GM12874 (cell line): ENCODE data around the gene GAB1.

Source experiments
- CTCF ChIP-seq: IDR thresholded peaks from 2 replicates; pipeline ENCODE4 v1.5.1; 2011; ENCODE audit warnings: low read depth, mild to moderate bottlenecking, control low read depth, low read length, moderate library complexity; ENCODE audit not compliant: insufficient read depth

GAB1 gene

GRCh38 chr4:143437937-143438336, 101.3 kb downstream of the GAB1 start:
- no peak for TF ChIP-seq CTCF

DNA sequence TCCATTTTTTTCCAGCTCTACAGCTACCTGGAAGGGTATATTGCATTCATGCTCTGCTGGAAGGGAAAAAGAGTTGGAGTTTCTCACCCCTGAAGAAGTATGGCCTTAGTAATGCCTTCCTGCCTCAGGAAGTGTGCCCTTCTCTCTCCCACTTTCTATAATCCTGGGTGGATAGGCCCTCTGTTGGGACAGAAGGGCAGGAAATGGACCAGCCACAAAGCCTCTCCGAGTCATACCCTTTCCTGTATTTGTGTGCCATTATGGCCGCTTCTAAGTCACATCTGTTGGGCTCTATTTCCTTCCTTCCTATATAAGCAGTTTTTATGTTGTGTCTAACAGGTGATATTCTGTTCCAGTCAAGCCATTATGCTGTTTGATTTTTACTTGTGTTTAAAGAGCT, 102.0 kb downstream of the GAB1 start:
- TF ChIP-seq CTCF = no peak

GRCh38 chr4:143441109-143441508, 104.4 kb downstream of the GAB1 start:
- TF ChIP-seq CTCF = no peak

DNA sequence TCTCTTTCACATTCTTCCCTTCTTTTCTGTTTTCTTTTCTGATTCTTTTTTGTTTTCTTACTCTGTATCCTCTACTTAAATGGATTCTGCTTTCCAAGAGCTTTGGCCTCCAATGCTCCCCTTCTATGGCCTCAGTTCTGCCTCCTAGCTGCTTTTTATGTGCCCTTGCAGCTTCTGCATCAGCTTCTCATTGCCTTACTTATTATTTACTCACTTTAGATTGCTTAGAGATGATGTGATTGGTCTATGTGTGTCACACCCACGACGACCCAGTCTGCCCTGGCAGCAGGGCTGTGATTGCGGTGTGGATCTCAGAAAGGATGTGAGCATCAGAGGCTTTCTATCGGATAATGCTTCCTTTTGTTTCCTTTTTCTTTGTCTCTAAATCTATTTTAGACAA, 105.0 kb downstream of the GAB1 start:
- no peak for TF ChIP-seq CTCF

DNA sequence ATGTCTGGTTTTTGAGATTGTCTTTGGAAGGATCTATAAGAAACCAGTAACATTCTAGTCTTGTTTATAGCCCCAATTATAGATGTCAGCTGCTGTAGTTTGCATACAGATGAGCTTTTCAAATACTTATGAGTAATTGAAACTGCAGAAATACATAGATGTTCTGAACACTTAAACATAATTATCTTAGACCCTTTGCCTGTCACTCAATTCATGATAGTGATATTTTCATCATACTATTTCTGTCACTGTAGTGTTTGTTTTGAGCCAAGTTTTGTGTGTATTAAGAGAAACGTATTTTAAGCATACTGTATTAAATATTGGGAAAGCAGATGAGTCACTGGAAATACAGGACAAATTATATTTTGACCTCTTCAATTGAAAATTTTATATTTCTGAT, 107.1 kb downstream of the GAB1 start:
- no peak for TF ChIP-seq CTCF

DNA sequence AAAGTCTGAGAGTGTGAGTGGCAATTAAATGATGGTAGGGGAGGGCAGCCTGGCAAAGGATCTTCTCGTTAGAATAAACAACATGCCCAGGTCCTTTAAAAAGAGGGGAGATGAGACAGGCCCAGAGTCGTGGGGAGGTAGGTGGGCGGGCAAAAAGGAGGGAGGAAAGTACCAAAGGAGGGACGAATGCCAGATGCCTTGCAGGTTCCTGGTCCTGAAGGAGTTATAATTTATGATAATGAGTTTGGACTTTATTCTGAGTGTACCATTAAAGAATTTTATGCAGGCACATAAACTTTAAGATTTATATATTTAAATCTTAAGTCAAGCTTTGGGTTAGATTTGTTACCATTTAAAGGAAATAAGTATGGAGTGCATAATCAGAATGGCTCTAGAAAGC, 114.5 kb downstream of the GAB1 start:
- no peak for TF ChIP-seq CTCF

- TF ChIP-seq CTCF = no peak
Observed at GRCh38 chr4:143455211-143455610, 118.5 kb downstream of the GAB1 start.

GRCh38 chr4:143458966-143459365, 122.3 kb downstream of the GAB1 start:
- TF ChIP-seq CTCF = no peak
